Measurements from ENCODE around the gene UBTD2.

DNA sequence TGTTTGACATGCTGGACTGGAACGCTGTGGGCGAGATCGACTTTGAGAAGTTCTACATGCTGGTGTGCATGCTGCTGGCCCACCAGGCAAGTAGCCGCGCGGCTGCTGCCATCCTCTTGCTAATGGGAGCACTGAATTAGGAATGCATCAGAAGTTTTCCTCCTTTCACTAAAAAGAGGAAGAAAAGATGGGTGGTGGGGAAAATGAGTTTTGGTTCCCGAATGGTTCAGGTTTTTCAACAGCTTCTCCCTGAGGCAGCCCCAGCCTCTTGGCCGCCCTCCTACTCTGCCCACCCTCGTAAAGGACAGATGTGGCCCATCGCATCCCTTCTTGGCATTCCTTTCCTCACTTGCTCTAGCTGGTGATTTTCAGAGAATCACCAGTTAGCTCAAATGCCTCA lies 84.1 kb downstream of the UBTD2 start:
- TF ChIP-seq POLR2A (IDR thresholded peaks at IDR 0.05; ENCODE audit: low read length) (no peak), GATA1 (IDR thresholded peaks at IDR 0.05; ENCODE audit: low read depth, low read length) (no peak)

All from erythroblast (primary cell).